Caco-2 (cell line): ENCODE measurements around the gene FOXP1. TPM values are rescaled to one million over a fixed set of nuclear protein-coding genes. Genes with fewer than 3 reads are reported as not detected.

Source experiments
- BruUV-seq: library from RNA; stranded (reverse); fragments of 400-500 nt; replicated peaks from 2 replicates; lab custom pipeline; 2021; lab: Mats Ljungman, UMichigan
- CTCF ChIA-PET: fragments of 300-600 bp; sonication (Branson Sonifier 250); formaldehyde crosslinking; loops from one replicate; lab custom pipeline; 2022; ENCODE audit warnings: antibody characterized with exemption; lab: Charles Lee
- POLR2A ChIA-PET: fragments of 300-600 bp; sonication (Branson Sonifier 250); formaldehyde crosslinking; loops from one replicate; lab custom pipeline; 2022; ENCODE audit warnings: antibody characterized with exemption; lab: Charles Lee
- DNase-seq, 2 experiments: peaks; one replicate each; pipeline versions ENCODE4 v3.0.0 to v3.0.0-alpha.2; 2020 to 2022
- H3K27me3 ChIP-seq: replicated peaks from 2 replicates; pipeline ENCODE4 v1.6.0; 2011; ENCODE audit warnings: low read length; ENCODE audit not compliant: control insufficient read depth, insufficient read depth
- H3K36me3 ChIP-seq: 2 replicates; pipeline ENCODE4 v1.5.1; 2011; ENCODE audit warnings: low read length; ENCODE audit not compliant: control insufficient read depth, insufficient read depth
- H3K4me1 ChIP-seq: fragments of 250-450 bp; sonication (Bioruptor Pico); 2 replicates; pipeline ENCODE4 v1.5.1; 2020; ENCODE audit warnings: mild to moderate bottlenecking
- H3K4me3 ChIP-seq: 2 replicates; pipeline ENCODE4 v1.5.1; 2011; ENCODE audit warnings: low read depth, mild to moderate bottlenecking, control low read depth, low read length
- H3K9me3 ChIP-seq: fragments of 250-450 bp; sonication (Bioruptor Pico); 2 replicates; pipeline ENCODE4 v1.5.1; 2020; ENCODE audit warnings: mild to moderate bottlenecking, moderate library complexity
- H3K27ac Mint-ChIP-seq: one replicate; pipeline ENCODE4 v1.8.0; 2022; ENCODE audit warnings: mixed read lengths; ENCODE audit not compliant: unreplicated experiment
- H3K27me3 Mint-ChIP-seq: one replicate; pipeline ENCODE4 v1.8.0; 2022; ENCODE audit warnings: mixed read lengths; ENCODE audit not compliant: insufficient read depth, unreplicated experiment
- H3K36me3 Mint-ChIP-seq: one replicate; pipeline ENCODE4 v1.8.0; 2022; ENCODE audit warnings: mild to moderate bottlenecking, mixed read lengths; ENCODE audit not compliant: insufficient read depth, unreplicated experiment
- H3K4me1 Mint-ChIP-seq: one replicate; pipeline ENCODE4 v1.8.0; 2022; ENCODE audit warnings: low read depth, mixed read lengths; ENCODE audit not compliant: unreplicated experiment
- H3K4me3 Mint-ChIP-seq: one replicate; pipeline ENCODE4 v1.8.0; 2022; ENCODE audit warnings: mild to moderate bottlenecking, moderate library complexity, mixed read lengths; ENCODE audit not compliant: unreplicated experiment
- H3K9me3 Mint-ChIP-seq: one replicate; pipeline ENCODE4 v1.8.0; 2022; ENCODE audit warnings: mixed read lengths; ENCODE audit not compliant: unreplicated experiment
- intact Hi-C: fragments of 100-400 bp; cut with micrococcal nuclease; formaldehyde crosslinking; loops from one replicate; pipeline ENCODE4 v1.10.0; 2022; ENCODE audit not compliant: unreplicated experiment
- total RNA-seq: library from RNA; stranded (reverse); gene quantifications from 2 replicates; pipeline ENCODE4 v1.2.3, GENCODE V29; 2022
- TF ChIP-seq, protein P1 (sequence below), 2 experiments: fragments of 200-600 bp in 1 of 2; IDR thresholded peaks; 1 replicate in 1 of 2; 2 replicates in 1 of 2; pipeline versions ENCODE4 v1.5.1 to v1.8.0; 2011 to 2022; ENCODE audit warnings: antibody characterized with exemption in 1 of 2, control low read depth in 1 of 2, inconsistent platforms in 1 of 2, low read depth in 1 of 2, low read length in 1 of 2, mild to moderate bottlenecking in 1 of 2, moderate library complexity in 1 of 2; ENCODE audit not compliant: insufficient read depth in 1 of 2, severe bottlenecking in 1 of 2, unreplicated experiment in 1 of 2

FOXP1 gene
- total RNA-seq, 1 experiment from 2014 or later: 131 TPM

DNA sequence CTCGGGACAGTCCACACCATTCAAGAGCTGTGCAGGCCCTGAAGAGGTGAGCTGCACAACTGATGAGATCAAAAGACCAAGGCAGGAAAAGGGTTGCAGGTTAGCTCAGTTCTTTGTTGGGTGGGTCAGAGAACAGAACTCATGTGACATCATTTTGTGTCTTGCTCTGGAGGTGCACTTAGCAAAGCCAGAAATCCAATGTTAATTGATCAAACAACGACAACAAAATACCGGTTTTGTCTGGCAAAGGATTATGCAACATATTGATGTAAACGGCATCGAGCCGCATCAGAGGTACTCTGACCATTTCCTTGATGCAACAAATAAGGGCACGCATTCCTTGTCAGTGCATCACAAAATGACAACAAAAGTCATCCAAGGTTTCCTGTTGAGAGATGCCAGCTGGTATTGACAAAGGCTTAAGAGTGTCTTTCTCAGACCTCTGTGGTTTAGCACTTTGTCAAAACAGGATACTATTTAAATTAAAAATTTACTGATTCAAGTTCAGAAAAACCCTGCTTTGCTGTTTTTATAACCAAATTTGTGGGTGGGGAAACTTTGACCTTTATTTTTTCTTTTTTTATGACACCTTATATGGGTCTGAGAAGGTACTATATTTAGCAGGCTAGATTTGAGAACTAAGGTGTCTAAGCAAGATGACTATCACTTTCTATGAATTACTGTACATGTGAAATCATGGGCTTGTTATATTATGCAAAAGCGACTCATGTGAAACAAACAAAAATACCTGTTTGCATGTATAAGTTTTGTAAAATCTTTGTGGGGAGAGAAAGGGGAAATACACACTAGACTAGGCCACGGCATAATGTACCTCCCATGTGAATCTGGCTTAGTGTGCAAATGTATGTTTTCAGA, 496.1 kb downstream of the FOXP1 start:
- no peaks in the 10 kb centered on the region; the same call in 1 of the 2 replicates for H3K36me3 ChIP-seq
- Mint-ChIP-seq H3K36me3 (peaks cover 38% of the 10 kb centered on the region), H3K27me3 (no peaks in the 10 kb centered on the region), H3K4me3 (no peak overlapping the region), H3K9me3 (no peaks in the 10 kb centered on the region), H3K27ac (peak overlapping the region; percentile 66), H3K4me1 (peaks cover 28% of the 10 kb centered on the region)
- POLR2A ChIA-PET: no interaction called here
- H3K4me1 ChIP-seq: peaks cover 22% of the 10 kb centered on the region
- no peaks in the 10 kb centered on the region for H3K9me3 ChIP-seq
- no peaks in the 10 kb centered on the region for H3K27me3 ChIP-seq
- CTCF ChIA-PET: no interaction called here
- no TSS peak for BruUV-seq
- H3K4me3 ChIP-seq: no peak overlapping the region
- TF ChIP-seq, protein P1, sequence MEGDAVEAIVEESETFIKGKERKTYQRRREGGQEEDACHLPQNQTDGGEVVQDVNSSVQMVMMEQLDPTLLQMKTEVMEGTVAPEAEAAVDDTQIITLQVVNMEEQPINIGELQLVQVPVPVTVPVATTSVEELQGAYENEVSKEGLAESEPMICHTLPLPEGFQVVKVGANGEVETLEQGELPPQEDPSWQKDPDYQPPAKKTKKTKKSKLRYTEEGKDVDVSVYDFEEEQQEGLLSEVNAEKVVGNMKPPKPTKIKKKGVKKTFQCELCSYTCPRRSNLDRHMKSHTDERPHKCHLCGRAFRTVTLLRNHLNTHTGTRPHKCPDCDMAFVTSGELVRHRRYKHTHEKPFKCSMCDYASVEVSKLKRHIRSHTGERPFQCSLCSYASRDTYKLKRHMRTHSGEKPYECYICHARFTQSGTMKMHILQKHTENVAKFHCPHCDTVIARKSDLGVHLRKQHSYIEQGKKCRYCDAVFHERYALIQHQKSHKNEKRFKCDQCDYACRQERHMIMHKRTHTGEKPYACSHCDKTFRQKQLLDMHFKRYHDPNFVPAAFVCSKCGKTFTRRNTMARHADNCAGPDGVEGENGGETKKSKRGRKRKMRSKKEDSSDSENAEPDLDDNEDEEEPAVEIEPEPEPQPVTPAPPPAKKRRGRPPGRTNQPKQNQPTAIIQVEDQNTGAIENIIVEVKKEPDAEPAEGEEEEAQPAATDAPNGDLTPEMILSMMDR (IDR thresholded peaks at IDR 0.05; ENCODE audit: insufficient read depth in 1 of 2, low read depth in 1 of 2, low read length in 1 of 2, severe bottlenecking in 1 of 2, unreplicated experiment in 1 of 2): no peak
- DNase-seq: no peak
- intact Hi-C loops: no loop called here

DNA sequence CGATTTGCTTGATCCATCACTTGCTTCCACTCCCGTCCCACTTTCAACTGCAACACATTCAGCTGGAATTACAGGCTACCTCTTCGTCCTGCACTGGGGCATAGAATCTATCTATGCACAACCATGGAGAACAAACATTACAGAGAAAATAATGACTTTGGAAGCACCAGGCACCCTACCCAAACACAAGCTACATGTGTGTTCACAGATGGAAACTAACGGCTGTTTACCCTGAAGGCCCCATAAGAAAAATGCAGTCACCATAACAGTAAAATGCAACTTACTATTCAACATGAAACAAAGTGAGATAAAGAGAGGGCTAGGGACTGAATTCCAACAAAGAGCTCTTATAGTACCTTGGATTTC, 496.8 kb downstream of the FOXP1 start:
- TF ChIP-seq, protein P1 (IDR thresholded peaks at IDR 0.05; ENCODE audit: insufficient read depth in 1 of 2, low read depth in 1 of 2, low read length in 1 of 2, severe bottlenecking in 1 of 2, unreplicated experiment in 1 of 2): no peak
- ChIA-PET CTCF (no interaction called here), POLR2A (no interaction called here)
- H3K9me3 ChIP-seq: no peaks in the 10 kb centered on the region
- DNase-seq: no peak
- BruUV-seq: no TSS peak
- Mint-ChIP-seq H3K9me3 (no peaks in the 10 kb centered on the region), H3K4me1 (peaks cover 28% of the 10 kb centered on the region), H3K27me3 (no peaks in the 10 kb centered on the region), H3K36me3 (peaks cover 36% of the 10 kb centered on the region), H3K4me3 (no peak overlapping the region), H3K27ac (no peak overlapping the region)
- H3K4me3 ChIP-seq: no peak overlapping the region
- intact Hi-C loops: no loop called here
- H3K27me3 ChIP-seq: no peaks in the 10 kb centered on the region
- no peaks in the 10 kb centered on the region for H3K36me3 ChIP-seq
- peaks cover 22% of the 10 kb centered on the region for H3K4me1 ChIP-seq

DNA sequence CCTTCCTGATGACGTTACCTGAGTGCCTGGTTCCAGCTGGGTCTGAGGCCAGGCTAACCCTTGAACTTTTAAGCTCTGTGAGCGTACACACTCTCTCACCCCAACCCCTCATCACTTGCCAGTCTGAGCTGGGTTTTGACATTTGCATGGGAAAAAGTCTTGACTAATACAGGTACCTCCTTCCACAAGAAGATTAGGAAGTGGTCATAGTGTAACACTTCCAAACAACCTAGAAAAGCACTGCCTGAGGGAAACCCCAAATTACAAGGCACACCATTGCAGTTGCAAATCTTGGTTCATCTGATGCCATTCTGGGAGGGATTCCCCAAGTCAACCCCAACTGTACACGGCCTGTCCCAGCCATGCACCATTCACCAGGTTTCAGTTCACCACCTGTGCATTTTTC, 499.8 kb downstream of the FOXP1 start:
- Histone ChIP-seq H3K9me3 (no peaks in the 10 kb centered on the region), H3K4me1 (peaks cover 13% of the 10 kb centered on the region), H3K36me3 (no peaks in the 10 kb centered on the region), H3K27me3 (no peaks in the 10 kb centered on the region), H3K4me3 (no peak overlapping the region)
- peak overlapping the region; percentile 80 for H3K27ac Mint-ChIP-seq
- no peaks in the 10 kb centered on the region for H3K9me3 Mint-ChIP-seq
- ChIA-PET CTCF (no interaction called here), POLR2A (no interaction called here)
- H3K4me3 Mint-ChIP-seq: no peak overlapping the region
- H3K27me3 Mint-ChIP-seq: no peaks in the 10 kb centered on the region
- no peak for DNase-seq
- intact Hi-C loops: no loop called here
- TF ChIP-seq, protein P1 (IDR thresholded peaks at IDR 0.05; ENCODE audit: insufficient read depth in 1 of 2, low read depth in 1 of 2, low read length in 1 of 2, severe bottlenecking in 1 of 2, unreplicated experiment in 1 of 2): no peak
- peaks cover 35% of the 10 kb centered on the region for H3K36me3 Mint-ChIP-seq
- BruUV-seq: no TSS peak
- H3K4me1 Mint-ChIP-seq: peaks cover 41% of the 10 kb centered on the region
